HepG2 (cell line): Measurements from ENCODE around the gene MEX3D. TPM values are rescaled to one million over a fixed set of nuclear protein-coding genes. Genes with fewer than 3 reads are reported as not detected.

Experiments
- ATAC-seq: fragments of 200-7000 bp; cut with Tn5 transposase; 3 replicates; pipeline ENCODE4 v1.9.1; 2020; ENCODE audit warnings: mild to moderate bottlenecking, moderate library complexity
- BruUV-seq: library from RNA; stranded (reverse); fragments of 400-500 nt; replicated peaks from 2 replicates; lab custom pipeline; 2021; lab: Mats Ljungman, UMichigan
- CTCF ChIA-PET: fragments of 300-600 bp; formaldehyde crosslinking; extraction: SDS; loops from one replicate; lab custom pipeline; 2021; ENCODE audit warnings: low total read pairs, inconsistent platforms, low intra/inter-chr PET ratio; lab: Yijun Ruan, JAX
- POLR2A ChIA-PET: fragments of 350-600 bp; sonication (Branson Sonifier 250); formaldehyde crosslinking; loops from one replicate; lab custom pipeline; 2020; ENCODE audit warnings: antibody characterized with exemption, inconsistent platforms; lab: Yijun Ruan, JAX
- DNase-seq: peaks from one replicate; pipeline ENCODE4 v3.0.0-alpha.2; 2015; ENCODE audit warnings: low spot score
- FAIRE-seq: peaks from 3 replicates; lab custom pipeline; 2011; peaks lifted over from hg19 to GRCh38; lab: Jason Lieb, UNC
- H2AFZ ChIP-seq: one replicate; pipeline ENCODE4 v1.6.1; 2011; ENCODE audit warnings: low read length, inconsistent platforms
- H3K27ac ChIP-seq: fragments of 300-600 bp; 3 replicates; pipeline ENCODE4 v1.8.0; 2011; ENCODE audit warnings: mixed run types, mild to moderate bottlenecking, mixed read lengths, low read length, inconsistent platforms; ENCODE audit not compliant: insufficient read depth; ENCODE audit errors: extremely low read length
- H3K27me3 ChIP-seq, 2 experiments: fragments of 200-600 bp in 1 of 2; 2 replicates in 1 of 2; 3 replicates in 1 of 2; pipeline versions ENCODE4 v1.6.0 to v1.8.0; 2011; ENCODE audit warnings: low read length in 2 of 2, mild to moderate bottlenecking in 2 of 2, moderate library complexity in 2 of 2, inconsistent platforms in 1 of 2; ENCODE audit not compliant: insufficient read depth in 2 of 2, control insufficient read depth in 1 of 2
- H3K36me3 ChIP-seq, 2 experiments: fragments of 200-600 bp in 1 of 2; replicated peaks in 1 of 2; 2 replicates in 1 of 2; 3 replicates in 1 of 2; pipeline versions ENCODE4 v1.5.1 to v1.8.0; 2011; ENCODE audit warnings: low read length in 2 of 2, inconsistent platforms in 1 of 2; ENCODE audit not compliant: insufficient read depth in 2 of 2, control insufficient read depth in 1 of 2
- H3K4me1 ChIP-seq: 2 replicates; pipeline ENCODE4 v1.5.1; 2012; ENCODE audit warnings: low read length, inconsistent platforms; ENCODE audit not compliant: insufficient read depth
- H3K4me2 ChIP-seq: 2 replicates; pipeline ENCODE4 v1.6.0; 2011; ENCODE audit warnings: low read depth, low read length, inconsistent platforms
- H3K4me3 ChIP-seq, 3 experiments: fragments of 200-600 bp in 1 of 3; sonication (generic), shearing (Covaris generic) in 1 of 3; replicated peaks in 1 of 3; 2 replicates each; pipeline ENCODE4 v1.5.1; 2011 to 2016; ENCODE audit warnings: low read length in 3 of 3, inconsistent platforms in 2 of 3, low read depth in 2 of 3, mild to moderate bottlenecking in 2 of 3, control low read depth in 1 of 3, mixed read lengths in 1 of 3; ENCODE audit not compliant: insufficient read depth in 1 of 3
- H3K79me2 ChIP-seq: one replicate; pipeline ENCODE4 v1.6.1; 2011; ENCODE audit warnings: low read length, inconsistent platforms; ENCODE audit not compliant: insufficient read depth
- H3K9ac ChIP-seq: 2 replicates; pipeline ENCODE4 v1.6.0; 2011; ENCODE audit warnings: mild to moderate bottlenecking, low read depth, low read length, inconsistent platforms; ENCODE audit not compliant: insufficient read depth
- H3K9me3 ChIP-seq: 2 replicates; pipeline ENCODE4 v1.5.1; 2012; ENCODE audit warnings: mild to moderate bottlenecking, low read length
- H4K20me1 ChIP-seq: 2 replicates; pipeline ENCODE4 v1.6.0; 2011; ENCODE audit warnings: inconsistent platforms, mild to moderate bottlenecking, low read length, moderate library complexity; ENCODE audit not compliant: insufficient read depth
- AGO2 ChIP-seq: fragments of 200-400 bp; formaldehyde crosslinking; optimal IDR thresholded peaks from 2 replicates; pipeline ENCODE3; 2017; ENCODE audit warnings: mild to moderate bottlenecking, low read depth, low read length, moderate library complexity
- HNRNPLL ChIP-seq: fragments of 200-400 bp; formaldehyde crosslinking; IDR thresholded peaks from 2 replicates; pipeline ENCODE4 v1.6.1; 2017; ENCODE audit warnings: mild to moderate bottlenecking, low read depth, low read length; ENCODE audit not compliant: poor library complexity, severe bottlenecking
- HOXA3 ChIP-seq: sonication (generic); formaldehyde crosslinking; IDR thresholded peaks from 2 replicates; pipeline ENCODE4 v1.5.0; 2020; ENCODE audit warnings: missing genetic modification reagents
- MBNL3 ChIP-seq: fragments of 250-450 bp; sonication (Bioruptor Pico); conservative IDR thresholded peaks from 2 replicates; pipeline ENCODE4 v1.8.0; 2022; ENCODE audit warnings: mild to moderate bottlenecking, inconsistent platforms
- MXD1 ChIP-seq: sonication (generic); formaldehyde crosslinking; IDR thresholded peaks from 2 replicates; pipeline ENCODE4 v1.4.0; 2020; ENCODE audit warnings: mild to moderate bottlenecking, missing genetic modification reagents
- NFIB ChIP-seq: sonication (generic); formaldehyde crosslinking; IDR thresholded peaks from 2 replicates; pipeline ENCODE4 v1.9.0; 2021; ENCODE audit warnings: missing genetic modification reagents, mild to moderate bottlenecking, borderline replicate concordance
- PCBP1 ChIP-seq: fragments of 200-400 bp; formaldehyde crosslinking; IDR thresholded peaks from 2 replicates; pipeline ENCODE4 v1.6.1; 2017; ENCODE audit warnings: mild to moderate bottlenecking, low read depth, low read length, borderline replicate concordance
- TEAD3 ChIP-seq: optimal IDR thresholded peaks from 2 replicates; pipeline ENCODE3; 2016; ENCODE audit warnings: borderline replicate concordance
- ZNF629 ChIP-seq: sonication (generic); formaldehyde crosslinking; conservative IDR thresholded peaks from 2 replicates; pipeline ENCODE4 v1.5.0; 2020; ENCODE audit warnings: missing genetic modification reagents
- ZNF766 ChIP-seq: sonication (generic); formaldehyde crosslinking; IDR thresholded peaks from 2 replicates; pipeline ENCODE4 v1.5.0; 2020; ENCODE audit warnings: missing genetic modification reagents, borderline replicate concordance
- WGBS: methylation state at CpG from one replicate; pipeline ENCODE4 v1.1.6; 2017; ENCODE audit warnings: low lambda C conversion rate; 5-methylcytosine and 5-hydroxymethylcytosine counted together
- in situ Hi-C: cut with HindIII; loops from 2 replicates; pipeline ENCODE4 v1.10.0; 2017; ENCODE audit warnings: low pct_unique_long_range_greater_than_20kb; ENCODE audit not compliant: extremely low pct_ligation_motif_present
- intact Hi-C: fragments of 100-400 bp; cut with micrococcal nuclease; formaldehyde crosslinking; loops from one replicate; pipeline ENCODE4 v1.10.0; 2022; ENCODE audit not compliant: unreplicated experiment
- polyA plus RNA-seq, 8 experiments: library from polyadenylated mRNA; depleted of rRNA in 3 of 8; stranded (reverse) in 7 of 8; unstranded in 1 of 8; fragments of >200 nt; fragmentation: Illumina TruSeq in 4 of 8; extraction: Trizol in 4 of 8; gene quantifications; 2 replicates each; pipeline versions ENCODE4 v1.2.1 to v1.2.3, GENCODE V29; 2011 to 2016; ENCODE audit warnings: low read depth in 4 of 8, missing spikeins in 1 of 8, mixed read lengths in 1 of 8; ENCODE audit not compliant: insufficient read depth in 1 of 8
- total RNA-seq, 5 experiments: library from RNA; depleted of rRNA; stranded (reverse); fragments of >200 nt; fragmentation: Illumina TruSeq; extraction: Trizol; gene quantifications; 2 replicates each; pipeline ENCODE4 v1.2.3, GENCODE V29; 2016; ENCODE audit warnings: low read depth in 1 of 5

The MEX3D gene
- total and polyA plus RNA-seq, 2 of the 13 experiments (the other 11 are each of a cell fraction or from before 2014, with no cell fraction given), result 3.6 to 17.1 TPM

GRCh38 chr19:1585243-1585580 lies 17.1 kb upstream of the MEX3D start (continued):
- TF ChIP-seq TEAD3 (CRISPR knock-in tag) (no peak), MXD1 (CRISPR knock-in tag) (no peak), HNRNPLL (no peak)

GRCh38 chr19:1584500-1585242 lies 16.5 kb upstream of the MEX3D start:
- H3K27ac ChIP-seq, result no peak overlapping the region
- no peaks in the 10 kb centered on the region for H3K27me3 ChIP-seq
- no peak overlapping the region for H3K4me3 ChIP-seq
- H3K4me2 ChIP-seq, result no peak overlapping the region
- 99% methylated on average over 56 of the region's 87 CpGs for WGBS
- FAIRE-seq (no peak), ATAC-seq (no peak), DNase-seq (no peak)
- TF ChIP-seq ZNF766 (CRISPR knock-in tag), result no peak
- TF ChIP-seq AGO2, result peak; percentile 54
- no peak for TF ChIP-seq NFIB (CRISPR knock-in tag)
- TF ChIP-seq PCBP1, result no peak
- TF ChIP-seq HOXA3 (CRISPR knock-in tag), result peak; percentile 30; the same call in 1 of the 2 replicates
- no peak for TF ChIP-seq ZNF629 (CRISPR knock-in tag)
- no peak for TF ChIP-seq MBNL3
- H3K36me3 ChIP-seq, result peaks cover 14 to 45% of the 10 kb centered on the region in 2 experiments; a peak in 4 of 5 replicates
- no peak overlapping the region for H2AFZ ChIP-seq
- no peaks in the 10 kb centered on the region for H4K20me1 ChIP-seq
- POLR2A ChIA-PET, result no interaction called here
- H3K79me2 ChIP-seq, result peaks cover 23% of the 10 kb centered on the region
- CTCF ChIA-PET, result no interaction called here
- H3K9ac ChIP-seq, result no peak overlapping the region
- in situ Hi-C loops (no loop called here), intact Hi-C loops (no loop called here)
- peaks cover 39% of the 10 kb centered on the region for H3K4me1 ChIP-seq
- no TSS peak for BruUV-seq
- no peaks in the 10 kb centered on the region for H3K9me3 ChIP-seq
